Stimulated activated naive CD8-positive, alpha-beta T cell treated with anti-CD3 and anti-CD28 coated beads, Interleukin-15, Interleukin-2, amounts not matched to agents 100 U/mL and 50 U/mL, for 24 hours (primary cell): Measurements from ENCODE around the gene SESN2.

Experiments used
- ATAC-seq: fragments of 150-1000 bp; cut with Tn5 transposase; one replicate; pipeline ENCODE4 v1.10.0; 2021
- DNase-seq: peaks from one replicate; pipeline ENCODE4 v3.0.0; 2021

The SESN2 gene

GRCh38 chr1:28249013-28249865 is 10.1 kb upstream of the SESN2 start:
- ATAC-seq (peak; percentile 22), DNase-seq (peak; percentile 35)

GRCh38 chr1:28249866-28250295 is 9.4 kb upstream of the SESN2 start:
- DNase-seq: no peak
- no peak for ATAC-seq

- no peak for ATAC-seq
- DNase-seq: no peak
These were observed 3.0 kb upstream of the SESN2 start for GRCh38 chr1:28256197-28256827.

- ATAC-seq (no peak), DNase-seq (no peak)
These were observed 1.6 kb upstream of the SESN2 start for GRCh38 chr1:28257736-28258135.

GRCh38 chr1:28258628-28259251 is 578 bp upstream of the SESN2 start:
- ATAC-seq (no peak), DNase-seq (peak; percentile 22)

- DNase-seq: peak; percentile 57
- no peak for ATAC-seq
These were observed 850 bp downstream of the SESN2 start for GRCh38 chr1:28259934-28260802.

- ATAC-seq (no peak), DNase-seq (no peak)
These were observed 1.5 kb downstream of the SESN2 start for GRCh38 chr1:28260803-28261174.

GRCh38 chr1:28264897-28265296 is 5.6 kb downstream of the SESN2 start:
- ATAC-seq (no peak), DNase-seq (no peak)

GRCh38 chr1:28265577-28265976 is 6.3 kb downstream of the SESN2 start:
- DNase-seq (no peak), ATAC-seq (no peak)

GRCh38 chr1:28266920-28267322 is 7.6 kb downstream of the SESN2 start:
- no peak for DNase-seq
- no peak for ATAC-seq

GRCh38 chr1:28267633-28268032 is 8.3 kb downstream of the SESN2 start:
- ATAC-seq: no peak
- DNase-seq: no peak

GRCh38 chr1:28269529-28269928 is 10.2 kb downstream of the SESN2 start:
- no peak for DNase-seq
- no peak for ATAC-seq

GRCh38 chr1:28272215-28272852 is 13.0 kb downstream of the SESN2 start:
- ATAC-seq: no peak
- no peak for DNase-seq

GRCh38 chr1:28273216-28273860 is 14.0 kb downstream of the SESN2 start:
- ATAC-seq: no peak
- no peak for DNase-seq

- no peak for ATAC-seq
These were observed 19.4 kb downstream of the SESN2 start for GRCh38 chr1:28278763-28279162.

GRCh38 chr1:28279721-28280120 is 20.4 kb downstream of the SESN2 start:
- no peak for ATAC-seq

More at GRCh38 chr1:28278763-28279162, 19.4 kb downstream of the SESN2 start:
- no peak for DNase-seq

GRCh38 chr1:28280501-28280900 is 21.2 kb downstream of the SESN2 start:
- no peak for ATAC-seq
- DNase-seq: no peak

More at GRCh38 chr1:28279721-28280120, 20.4 kb downstream of the SESN2 start:
- DNase-seq: no peak

GRCh38 chr1:28280977-28281381 is 21.7 kb downstream of the SESN2 start:
- ATAC-seq (no peak), DNase-seq (no peak)

- DNase-seq: no peak
- ATAC-seq: no peak
These were observed 22.5 kb downstream of the SESN2 start for GRCh38 chr1:28281608-28282425.
